ENCODE results near the gene ZXDC. TPM values are rescaled to one million over a fixed set of nuclear protein-coding genes. Genes with fewer than 3 reads are reported as not detected.

ZXDC gene
- polyA plus RNA-seq, 1 donor (not counting 4 experiments of a cell fraction or from before 2014, with no cell fraction given), result 10.7 TPM

GRCh38 chr3:126417981-126418530, 57.6 kb downstream of the ZXDC start:
- Histone ChIP-seq H3K36me3 (ENCODE audit: control insufficient read depth in 2 of 2, extremely low read depth in 1 of 2, insufficient read depth in 2 of 2, low read length in 2 of 2) (no peaks in the 10 kb centered on the region), H3K79me2 (ENCODE audit: control insufficient read depth, insufficient read depth, low read length) (no peaks in the 10 kb centered on the region), H3K9me3 (ENCODE audit: control insufficient read depth, low read depth, low read length) (no peaks in the 10 kb centered on the region), H3K27me3 (ENCODE audit: control insufficient read depth, extremely low read depth, insufficient read depth, low read length) (peaks cover 30% of the 10 kb centered on the region), H3K4me3 (ENCODE audit: control insufficient read depth in 2 of 3, extremely low read depth in 1 of 3, insufficient read depth in 2 of 3, low read depth in 1 of 3, low read length in 3 of 3) (no peak overlapping the region), H3K4me1 (ENCODE audit: control insufficient read depth, extremely low read depth, insufficient read depth, low read length) (no peaks in the 10 kb centered on the region), H3K9me1 (ENCODE audit: control insufficient read depth, extremely low read depth, insufficient read depth, low read length) (no peaks in the 10 kb centered on the region), H3K27ac (ENCODE audit: control insufficient read depth, insufficient read depth, low read length) (no peak overlapping the region), H3K4me2 (ENCODE audit: control insufficient read depth, extremely low read depth, insufficient read depth, low read depth, low read length) (no peak overlapping the region), H3K9ac (ENCODE audit: control insufficient read depth, extremely low read depth, insufficient read depth, low read length) (no peak overlapping the region), H2AFZ (ENCODE audit: control insufficient read depth, low read length) (no peak overlapping the region), H4K20me1 (ENCODE audit: control insufficient read depth, extremely low read depth, insufficient read depth, low read length) (no peaks in the 10 kb centered on the region)
- DNase-seq (ENCODE audit: low read depth, low spot score), result no peak
- FAIRE-seq, result no peak
- dilution Hi-C loops (cut with MboI; ENCODE audit: extremely low pct_ligation_motif_present, low sequenced_read_pairs), result no loop called here
- TF ChIP-seq, protein P1, sequence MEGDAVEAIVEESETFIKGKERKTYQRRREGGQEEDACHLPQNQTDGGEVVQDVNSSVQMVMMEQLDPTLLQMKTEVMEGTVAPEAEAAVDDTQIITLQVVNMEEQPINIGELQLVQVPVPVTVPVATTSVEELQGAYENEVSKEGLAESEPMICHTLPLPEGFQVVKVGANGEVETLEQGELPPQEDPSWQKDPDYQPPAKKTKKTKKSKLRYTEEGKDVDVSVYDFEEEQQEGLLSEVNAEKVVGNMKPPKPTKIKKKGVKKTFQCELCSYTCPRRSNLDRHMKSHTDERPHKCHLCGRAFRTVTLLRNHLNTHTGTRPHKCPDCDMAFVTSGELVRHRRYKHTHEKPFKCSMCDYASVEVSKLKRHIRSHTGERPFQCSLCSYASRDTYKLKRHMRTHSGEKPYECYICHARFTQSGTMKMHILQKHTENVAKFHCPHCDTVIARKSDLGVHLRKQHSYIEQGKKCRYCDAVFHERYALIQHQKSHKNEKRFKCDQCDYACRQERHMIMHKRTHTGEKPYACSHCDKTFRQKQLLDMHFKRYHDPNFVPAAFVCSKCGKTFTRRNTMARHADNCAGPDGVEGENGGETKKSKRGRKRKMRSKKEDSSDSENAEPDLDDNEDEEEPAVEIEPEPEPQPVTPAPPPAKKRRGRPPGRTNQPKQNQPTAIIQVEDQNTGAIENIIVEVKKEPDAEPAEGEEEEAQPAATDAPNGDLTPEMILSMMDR (optimal IDR thresholded peaks at IDR 0.05 in 1 of 3, IDR thresholded peaks at IDR 0.05 in 1 of 3, conservative IDR thresholded peaks at IDR 0.05 in 1 of 3; ENCODE audit: extremely low read depth in 1 of 3, insufficient read depth in 2 of 3, low read length in 3 of 3), result no peak
- TF ChIP-seq EZH2 (IDR thresholded peaks at IDR 0.05; ENCODE audit: low read length), result no peak

DNA sequence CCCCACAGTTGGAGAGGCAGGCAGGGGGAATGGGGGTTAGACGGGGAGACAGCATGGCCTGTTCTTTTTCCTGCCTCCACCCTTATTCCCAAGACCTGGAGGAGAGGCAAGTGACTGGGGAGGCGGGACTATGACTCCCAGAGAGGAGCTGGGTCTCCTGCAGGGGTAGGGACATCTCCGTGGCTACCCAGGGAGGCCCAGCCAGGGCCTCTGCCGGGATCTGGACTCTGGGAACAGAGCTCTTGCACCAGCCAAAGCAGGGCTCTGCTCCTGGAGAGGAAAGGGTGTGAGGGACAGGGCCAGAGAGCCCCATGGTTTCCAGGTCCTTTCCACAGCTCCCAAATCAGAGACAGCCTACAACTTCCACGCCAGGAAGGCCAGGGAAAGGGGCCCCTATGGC, 58.2 kb downstream of the ZXDC start:
- Histone ChIP-seq H3K9me1 (ENCODE audit: control insufficient read depth, extremely low read depth, insufficient read depth, low read length) (no peaks in the 10 kb centered on the region), H3K79me2 (ENCODE audit: control insufficient read depth, insufficient read depth, low read length) (no peaks in the 10 kb centered on the region), H3K9ac (ENCODE audit: control insufficient read depth, extremely low read depth, insufficient read depth, low read length) (no peak overlapping the region), H3K36me3 (ENCODE audit: control insufficient read depth in 2 of 2, extremely low read depth in 1 of 2, insufficient read depth in 2 of 2, low read length in 2 of 2) (no peaks in the 10 kb centered on the region), H3K9me3 (ENCODE audit: control insufficient read depth, low read depth, low read length) (no peaks in the 10 kb centered on the region), H3K4me3 (ENCODE audit: control insufficient read depth in 2 of 3, extremely low read depth in 1 of 3, insufficient read depth in 2 of 3, low read depth in 1 of 3, low read length in 3 of 3) (no peak overlapping the region), H3K27me3 (ENCODE audit: control insufficient read depth, extremely low read depth, insufficient read depth, low read length) (peaks cover 34% of the 10 kb centered on the region), H2AFZ (ENCODE audit: control insufficient read depth, low read length) (no peak overlapping the region), H3K4me2 (ENCODE audit: control insufficient read depth, extremely low read depth, insufficient read depth, low read depth, low read length) (no peak overlapping the region), H3K27ac (ENCODE audit: control insufficient read depth, insufficient read depth, low read length) (no peak overlapping the region), H3K4me1 (ENCODE audit: control insufficient read depth, extremely low read depth, insufficient read depth, low read length) (no peaks in the 10 kb centered on the region), H4K20me1 (ENCODE audit: control insufficient read depth, extremely low read depth, insufficient read depth, low read length) (no peaks in the 10 kb centered on the region)
- FAIRE-seq, result no peak
- dilution Hi-C loops (cut with MboI; ENCODE audit: extremely low pct_ligation_motif_present, low sequenced_read_pairs), result no loop called here
- no peak for TF ChIP-seq EZH2 (IDR thresholded peaks at IDR 0.05; ENCODE audit: low read length)
- TF ChIP-seq, protein P1 (optimal IDR thresholded peaks at IDR 0.05 in 1 of 3, IDR thresholded peaks at IDR 0.05 in 1 of 3, conservative IDR thresholded peaks at IDR 0.05 in 1 of 3; ENCODE audit: extremely low read depth in 1 of 3, insufficient read depth in 2 of 3, low read length in 3 of 3), result no peak
- no peak for DNase-seq (ENCODE audit: low read depth, low spot score)

All from keratinocyte (primary cell).